ENCODE data around the gene RNF224.

RNF224 gene

DNA sequence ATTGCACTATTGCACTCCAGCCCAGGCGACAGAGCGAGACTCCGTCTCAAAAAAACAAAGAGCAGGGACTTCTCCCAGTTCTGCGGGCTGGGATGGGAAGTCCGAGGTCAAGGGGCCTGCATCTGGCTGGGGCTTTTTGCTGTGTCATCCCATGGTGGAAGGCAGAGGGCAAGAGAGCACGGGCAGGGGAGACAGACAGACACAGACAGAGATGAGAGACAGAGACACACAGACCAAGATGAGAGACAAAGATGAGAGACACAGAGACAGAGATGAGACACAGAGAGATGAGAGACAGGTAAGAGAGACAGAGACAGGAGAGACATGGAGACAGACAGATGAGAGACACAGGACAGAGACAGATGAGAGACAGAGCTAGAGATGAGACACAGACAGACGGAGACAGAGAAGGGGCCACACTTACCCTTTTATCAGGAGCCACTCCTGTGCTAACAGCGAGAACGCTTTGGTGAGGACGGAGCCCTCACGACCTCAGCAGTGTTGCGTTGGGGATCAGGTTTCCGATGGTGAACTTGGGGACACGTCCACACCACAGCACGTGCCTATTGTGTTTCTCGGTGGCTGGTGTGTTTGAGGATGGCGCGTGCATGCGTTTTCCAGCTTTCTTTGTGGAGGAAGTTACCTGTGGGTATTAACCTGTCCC lies 41.4 kb downstream of the RNF224 start:
- Histone ChIP-seq H3F3A (ENCODE audit: insufficient read depth) (0 out of 2 replicates have a peak, but pooled peaks cover 9% of the 10 kb centered on the region), H3K4me2 (ENCODE audit: low read depth, low read length, poor library complexity, severe bottlenecking) (peak overlapping the region; percentile 41), H3K36me3 (ENCODE audit: low read length) (no peaks in the 10 kb centered on the region), H3K9me3 (ENCODE audit: insufficient read depth, low read length) (no peaks in the 10 kb centered on the region), H3K9me2 (replicated peaks; ENCODE audit: insufficient read depth, low read length) (no peaks in the 10 kb centered on the region), H3K79me2 (ENCODE audit: insufficient read depth, low read length) (no peaks in the 10 kb centered on the region), H3K4me3 (ENCODE audit: insufficient read depth, low read length, poor library complexity, severe bottlenecking) (no peak overlapping the region), H4K20me1 (ENCODE audit: low read depth, low read length) (no peaks in the 10 kb centered on the region), H3K27me3 (ENCODE audit: low read length) (no peaks in the 10 kb centered on the region), H2AFZ (ENCODE audit: low read depth, low read length, severe bottlenecking) (no peak overlapping the region), H3K27ac (ENCODE audit: low read depth, low read length) (peak overlapping the region; percentile 78), H3K9ac (ENCODE audit: low read length) (peak overlapping the region; percentile 11; the same call in 1 of the 2 replicates)
- no peak for TF ChIP-seq EZH2phosphoT487 (conservative IDR thresholded peaks at IDR 0.05; ENCODE audit: low read length)
- TF ChIP-seq, protein P1, sequence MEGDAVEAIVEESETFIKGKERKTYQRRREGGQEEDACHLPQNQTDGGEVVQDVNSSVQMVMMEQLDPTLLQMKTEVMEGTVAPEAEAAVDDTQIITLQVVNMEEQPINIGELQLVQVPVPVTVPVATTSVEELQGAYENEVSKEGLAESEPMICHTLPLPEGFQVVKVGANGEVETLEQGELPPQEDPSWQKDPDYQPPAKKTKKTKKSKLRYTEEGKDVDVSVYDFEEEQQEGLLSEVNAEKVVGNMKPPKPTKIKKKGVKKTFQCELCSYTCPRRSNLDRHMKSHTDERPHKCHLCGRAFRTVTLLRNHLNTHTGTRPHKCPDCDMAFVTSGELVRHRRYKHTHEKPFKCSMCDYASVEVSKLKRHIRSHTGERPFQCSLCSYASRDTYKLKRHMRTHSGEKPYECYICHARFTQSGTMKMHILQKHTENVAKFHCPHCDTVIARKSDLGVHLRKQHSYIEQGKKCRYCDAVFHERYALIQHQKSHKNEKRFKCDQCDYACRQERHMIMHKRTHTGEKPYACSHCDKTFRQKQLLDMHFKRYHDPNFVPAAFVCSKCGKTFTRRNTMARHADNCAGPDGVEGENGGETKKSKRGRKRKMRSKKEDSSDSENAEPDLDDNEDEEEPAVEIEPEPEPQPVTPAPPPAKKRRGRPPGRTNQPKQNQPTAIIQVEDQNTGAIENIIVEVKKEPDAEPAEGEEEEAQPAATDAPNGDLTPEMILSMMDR (IDR thresholded peaks at IDR 0.05; ENCODE audit: insufficient read depth, low read length, poor library complexity, severe bottlenecking), result no peak

DNA sequence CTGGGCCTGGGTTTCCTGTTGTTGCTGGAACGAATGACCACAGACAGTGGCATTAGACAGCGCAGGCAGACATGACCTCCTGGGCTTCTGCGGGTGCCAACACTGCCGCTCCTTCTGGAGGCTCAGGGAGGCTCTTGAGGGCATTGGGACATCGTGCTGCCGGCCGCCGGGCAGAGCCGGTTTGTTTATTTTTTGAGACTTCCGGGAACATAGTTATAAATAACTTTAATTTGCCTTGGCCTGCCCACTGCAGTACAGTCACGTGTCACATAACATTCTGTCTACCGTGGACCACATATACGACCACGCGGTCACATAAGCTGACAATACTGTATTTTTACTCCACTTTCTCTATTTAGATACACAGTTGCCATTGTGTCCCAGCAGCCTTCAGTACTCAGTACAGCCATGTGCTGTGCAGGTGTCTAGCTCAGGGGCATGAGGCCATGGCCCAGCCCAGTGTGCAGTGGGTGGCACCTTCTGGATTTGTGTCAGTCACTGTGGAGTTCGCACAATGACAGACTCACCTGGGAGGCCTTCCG lies 42.0 kb downstream of the RNF224 start:
- no peaks in the 10 kb centered on the region for H3K9me3 ChIP-seq (ENCODE audit: insufficient read depth, low read length)

DNA sequence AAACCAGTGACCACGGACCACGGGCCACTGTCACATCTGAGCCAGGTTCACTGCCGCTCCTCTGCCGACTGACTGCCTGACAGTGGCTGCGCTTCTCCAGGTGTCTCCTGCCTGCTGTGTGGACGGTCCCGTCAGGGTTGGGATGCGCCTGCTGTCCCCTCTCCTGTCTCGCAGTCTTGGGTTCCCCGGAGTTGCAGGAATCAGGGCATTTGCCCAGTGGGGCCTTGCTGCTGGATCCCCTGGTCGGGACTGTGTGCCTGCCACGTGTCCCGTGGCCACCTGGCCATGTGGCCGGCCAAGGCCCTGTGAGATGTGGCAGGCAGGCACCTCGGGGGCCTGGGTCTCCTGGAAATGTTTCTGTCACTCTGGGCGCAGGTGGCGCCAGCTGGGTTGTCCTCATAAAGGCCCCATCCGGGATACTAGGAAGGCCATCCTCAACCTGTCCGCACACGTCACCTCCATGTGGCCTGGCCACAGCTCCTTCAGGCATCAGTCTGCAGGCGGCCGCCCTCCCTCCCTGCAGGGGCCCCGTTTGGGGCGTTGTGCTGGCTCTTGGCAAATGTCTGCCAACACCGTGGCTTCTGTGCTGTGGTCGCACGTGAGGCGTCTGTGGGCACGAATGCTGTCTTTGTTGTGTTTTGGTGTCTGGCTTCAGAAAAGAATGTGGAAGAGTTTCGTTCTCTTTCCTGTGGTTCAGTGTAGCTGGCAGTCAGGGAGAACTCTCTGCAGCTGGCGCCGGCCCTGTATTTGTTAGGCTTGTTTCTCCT lies 43.8 kb downstream of the RNF224 start:
- no peaks in the 10 kb centered on the region for H3K36me3 ChIP-seq (ENCODE audit: low read length)
- no peaks in the 10 kb centered on the region for H3K9me3 ChIP-seq (ENCODE audit: insufficient read depth, low read length)
- no peaks in the 10 kb centered on the region for H3K79me2 ChIP-seq (ENCODE audit: insufficient read depth, low read length)
- H4K20me1 ChIP-seq (ENCODE audit: low read depth, low read length), result no peaks in the 10 kb centered on the region
- H3K4me3 ChIP-seq (ENCODE audit: insufficient read depth, low read length, poor library complexity, severe bottlenecking), result no peak overlapping the region
- H3F3A ChIP-seq (ENCODE audit: insufficient read depth), result 0 out of 2 replicates have a peak, but pooled peaks cover 9% of the 10 kb centered on the region
- H3K27me3 ChIP-seq (ENCODE audit: low read length), result no peaks in the 10 kb centered on the region
- no peak overlapping the region for H3K27ac ChIP-seq (ENCODE audit: low read depth, low read length)
- no peak overlapping the region for H3K4me2 ChIP-seq (ENCODE audit: low read depth, low read length, poor library complexity, severe bottlenecking)
- no peak overlapping the region for H3K9ac ChIP-seq (ENCODE audit: low read length)
- no peak overlapping the region for H2AFZ ChIP-seq (ENCODE audit: low read depth, low read length, severe bottlenecking)
- no peaks in the 10 kb centered on the region for H3K9me2 ChIP-seq (replicated peaks; ENCODE audit: insufficient read depth, low read length)
- no peak for TF ChIP-seq EZH2phosphoT487 (conservative IDR thresholded peaks at IDR 0.05; ENCODE audit: low read length)
- TF ChIP-seq, protein P1 (IDR thresholded peaks at IDR 0.05; ENCODE audit: insufficient read depth, low read length, poor library complexity, severe bottlenecking), result no peak

More for the DNA sequence above, 42.0 kb downstream of the RNF224 start:
- no peaks in the 10 kb centered on the region for H3K27me3 ChIP-seq (ENCODE audit: low read length)
- H3K27ac ChIP-seq (ENCODE audit: low read depth, low read length), result peak overlapping the region; percentile 78
- H3K79me2 ChIP-seq (ENCODE audit: insufficient read depth, low read length), result no peaks in the 10 kb centered on the region
- no peak overlapping the region for H2AFZ ChIP-seq (ENCODE audit: low read depth, low read length, severe bottlenecking)
- H3K4me2 ChIP-seq (ENCODE audit: low read depth, low read length, poor library complexity, severe bottlenecking), result peak overlapping the region; percentile 41
- H3K9me2 ChIP-seq (replicated peaks; ENCODE audit: insufficient read depth, low read length), result no peaks in the 10 kb centered on the region
- no peak for TF ChIP-seq EZH2phosphoT487 (conservative IDR thresholded peaks at IDR 0.05; ENCODE audit: low read length)
- TF ChIP-seq, protein P1 (IDR thresholded peaks at IDR 0.05; ENCODE audit: insufficient read depth, low read length, poor library complexity, severe bottlenecking), result no peak
- no peaks in the 10 kb centered on the region for H3K36me3 ChIP-seq (ENCODE audit: low read length)
- 0 out of 2 replicates have a peak, but pooled peaks cover 9% of the 10 kb centered on the region for H3F3A ChIP-seq (ENCODE audit: insufficient read depth)
- no peaks in the 10 kb centered on the region for H4K20me1 ChIP-seq (ENCODE audit: low read depth, low read length)
- H3K9ac ChIP-seq (ENCODE audit: low read length), result peak overlapping the region; percentile 11; the same call in 1 of the 2 replicates
- H3K4me3 ChIP-seq (ENCODE audit: insufficient read depth, low read length, poor library complexity, severe bottlenecking), result no peak overlapping the region

Measured in SU-DHL-6 (cell line).